HEK293 (cell line): ENCODE results near the gene PRPS2.

Experiments
- CTCF ChIA-PET: fragments of 350-600 bp; formaldehyde crosslinking; extraction: SDS; loops from one replicate; lab custom pipeline; 2021; ENCODE audit warnings: antibody characterized with exemption; lab: Yijun Ruan, JAX
- POLR2A ChIA-PET: fragments of 300-600 bp; formaldehyde crosslinking; extraction: SDS; loops from one replicate; lab custom pipeline; 2020; ENCODE audit warnings: antibody characterized with exemption, inconsistent platforms; lab: Yijun Ruan, JAX
- H3K27ac ChIP-seq: fragments of 200-500 bp; sonication (Bioruptor generic); 2 replicates; pipeline ENCODE4 v1.5.1; 2014; ENCODE audit warnings: low read depth, low read length, control low read depth, inconsistent platforms; ENCODE audit errors: extremely low read depth
- H3K36me3 ChIP-seq, 2 experiments: fragments of 200-500 bp in 1 of 2; sonication (Bioruptor generic) in 1 of 2; 1 replicate in 1 of 2; 2 replicates in 1 of 2; pipeline ENCODE4 v1.5.1; 2014 to 2017; ENCODE audit warnings: inconsistent platforms in 2 of 2, low read length in 2 of 2; ENCODE audit not compliant: control insufficient read depth in 2 of 2, insufficient read depth in 1 of 2
- H3K4me1 ChIP-seq: fragments of 200-500 bp; sonication (Bioruptor generic); 2 replicates; pipeline ENCODE4 v1.5.1; 2014; ENCODE audit warnings: mild to moderate bottlenecking, low read length, inconsistent platforms; ENCODE audit not compliant: control insufficient read depth, insufficient read depth
- H3K4me3 ChIP-seq: 2 replicates; pipeline ENCODE4 v1.5.1; 2011; ENCODE audit warnings: low read depth, mild to moderate bottlenecking, control low read depth, low read length, moderate library complexity
- H3K9me3 ChIP-seq: fragments of 200-500 bp; sonication (Bioruptor generic); 2 replicates; pipeline ENCODE4 v1.5.1; 2014; ENCODE audit warnings: low read depth, low read length, inconsistent platforms; ENCODE audit not compliant: control insufficient read depth, insufficient read depth
- KLF10 ChIP-seq: fragments of 450-650 bp; IDR thresholded peaks from 2 replicates; pipeline ENCODE4 v1.5.1; 2018; ENCODE audit warnings: missing biosample characterization, mild to moderate bottlenecking, missing genetic modification characterization
- ZBTB17 ChIP-seq: fragments of 450-650 bp; formaldehyde crosslinking; IDR thresholded peaks from 2 replicates; pipeline ENCODE4 v1.5.1; 2016; ENCODE audit warnings: missing biosample characterization, missing genetic modification characterization
- ZFP37 ChIP-seq: fragments of 450-650 bp; formaldehyde crosslinking; IDR thresholded peaks from 2 replicates; pipeline ENCODE4 v1.5.1; 2016; ENCODE audit warnings: missing biosample characterization, missing genetic modification characterization
- ZNF133 ChIP-seq: fragments of 450-650 bp; formaldehyde crosslinking; IDR thresholded peaks from 2 replicates; pipeline ENCODE4 v1.5.1; 2016; ENCODE audit warnings: missing biosample characterization, missing genetic modification characterization
- ZNF146 ChIP-seq: fragments of 450-650 bp; formaldehyde crosslinking; IDR thresholded peaks from 2 replicates; pipeline ENCODE4 v1.5.1; 2016; ENCODE audit warnings: missing biosample characterization, missing genetic modification characterization
- ZNF155 ChIP-seq: fragments of 450-650 bp; formaldehyde crosslinking; IDR thresholded peaks from 2 replicates; pipeline ENCODE4 v1.5.1; 2016; ENCODE audit warnings: missing biosample characterization, missing genetic modification characterization
- ZNF214 ChIP-seq: fragments of 450-650 bp; formaldehyde crosslinking; IDR thresholded peaks from 2 replicates; pipeline ENCODE4 v1.5.1; 2017; ENCODE audit warnings: missing biosample characterization, mild to moderate bottlenecking, missing genetic modification characterization, borderline replicate concordance
- ZNF221 ChIP-seq: fragments of 450-650 bp; formaldehyde crosslinking; IDR thresholded peaks from 2 replicates; pipeline ENCODE4 v1.5.1; 2017; ENCODE audit warnings: missing biosample characterization, missing genetic modification characterization, borderline replicate concordance
- ZNF274 ChIP-seq, 2 experiments: fragments of 200-500 bp in 1 of 2; fragments of 450-650 bp in 1 of 2; sonication (Bioruptor generic) in 1 of 2; formaldehyde crosslinking in 1 of 2; IDR thresholded peaks; 2 replicates each; pipeline versions ENCODE4 v1.5.1 to v1.6.1; 2014 to 2016; ENCODE audit warnings: borderline replicate concordance in 1 of 2, inconsistent platforms in 1 of 2, low read length in 1 of 2, missing biosample characterization in 1 of 2, missing genetic modification characterization in 1 of 2
- ZNF311 ChIP-seq: fragments of 450-650 bp; formaldehyde crosslinking; IDR thresholded peaks from 2 replicates; pipeline ENCODE4 v1.5.1; 2017; ENCODE audit warnings: missing biosample characterization, missing genetic modification characterization, borderline replicate concordance
- ZNF324 ChIP-seq: fragments of 450-650 bp; formaldehyde crosslinking; IDR thresholded peaks from 2 replicates; pipeline ENCODE4 v1.5.1; 2016; ENCODE audit warnings: missing biosample characterization, missing genetic modification characterization
- ZNF366 ChIP-seq: fragments of 450-650 bp; formaldehyde crosslinking; conservative IDR thresholded peaks from 2 replicates; pipeline ENCODE4 v1.5.1; 2016; ENCODE audit warnings: missing biosample characterization, missing genetic modification characterization
- ZNF391 ChIP-seq: fragments of 450-650 bp; formaldehyde crosslinking; IDR thresholded peaks from 2 replicates; pipeline ENCODE4 v1.5.1; 2016; ENCODE audit warnings: low read depth, missing biosample characterization, missing genetic modification characterization, borderline replicate concordance
- ZNF423 ChIP-seq: fragments of 450-650 bp; formaldehyde crosslinking; IDR thresholded peaks from 2 replicates; pipeline ENCODE4 v1.5.1; 2016; ENCODE audit warnings: missing biosample characterization, missing genetic modification characterization
- ZNF513 ChIP-seq: fragments of 450-650 bp; IDR thresholded peaks from 2 replicates; pipeline ENCODE4 v1.5.1; 2018; ENCODE audit warnings: missing biosample characterization, missing genetic modification characterization
- ZNF670 ChIP-seq: fragments of 450-650 bp; formaldehyde crosslinking; IDR thresholded peaks from 2 replicates; pipeline ENCODE4 v1.5.1; 2016; ENCODE audit warnings: missing biosample characterization, missing genetic modification characterization, low read depth
- ZSCAN16 ChIP-seq: fragments of 450-650 bp; formaldehyde crosslinking; IDR thresholded peaks from 2 replicates; pipeline ENCODE4 v1.5.1; 2016; ENCODE audit warnings: missing biosample characterization, missing genetic modification characterization
- ZSCAN18 ChIP-seq: fragments of 450-650 bp; formaldehyde crosslinking; IDR thresholded peaks from 2 replicates; pipeline ENCODE4 v1.5.1; 2016; ENCODE audit warnings: missing biosample characterization, missing genetic modification characterization
- ZSCAN30 ChIP-seq: fragments of 450-650 bp; IDR thresholded peaks from 2 replicates; pipeline ENCODE4 v1.5.1; 2018; ENCODE audit warnings: missing biosample characterization, mild to moderate bottlenecking, missing genetic modification characterization, moderate library complexity
- TF ChIP-seq, protein P1 (sequence below): fragments of 450-650 bp; formaldehyde crosslinking; IDR thresholded peaks from 2 replicates; pipeline ENCODE4 v1.5.1; 2016; ENCODE audit warnings: missing biosample characterization, missing genetic modification characterization
- TF ChIP-seq, protein P2 (sequence below): fragments of 450-650 bp; formaldehyde crosslinking; IDR thresholded peaks from 2 replicates; pipeline ENCODE4 v1.5.1; 2016; ENCODE audit warnings: missing biosample characterization, missing genetic modification characterization

Gene PRPS2

GRCh38 chrX:12789976-12790375 is 1.2 kb upstream of the PRPS2 start:
- TF ChIP-seq ZNF513 (no peak), ZNF324 (tag by site-specific recombination) (no peak), ZNF311 (tag by site-specific recombination) (no peak), ZNF155 (tag by site-specific recombination) (no peak), ZNF133 (tag by site-specific recombination) (no peak), ZNF221 (tag by site-specific recombination) (no peak), ZFP37 (no peak), ZNF274 (IDR thresholded peaks at IDR 0.05; ENCODE audit: low read length) (no peak), ZNF274 (tag by site-specific recombination; IDR thresholded peaks at IDR 0.05; ENCODE audit: borderline replicate concordance) (no peak), ZNF214 (no peak)
- TF ChIP-seq, protein P1, sequence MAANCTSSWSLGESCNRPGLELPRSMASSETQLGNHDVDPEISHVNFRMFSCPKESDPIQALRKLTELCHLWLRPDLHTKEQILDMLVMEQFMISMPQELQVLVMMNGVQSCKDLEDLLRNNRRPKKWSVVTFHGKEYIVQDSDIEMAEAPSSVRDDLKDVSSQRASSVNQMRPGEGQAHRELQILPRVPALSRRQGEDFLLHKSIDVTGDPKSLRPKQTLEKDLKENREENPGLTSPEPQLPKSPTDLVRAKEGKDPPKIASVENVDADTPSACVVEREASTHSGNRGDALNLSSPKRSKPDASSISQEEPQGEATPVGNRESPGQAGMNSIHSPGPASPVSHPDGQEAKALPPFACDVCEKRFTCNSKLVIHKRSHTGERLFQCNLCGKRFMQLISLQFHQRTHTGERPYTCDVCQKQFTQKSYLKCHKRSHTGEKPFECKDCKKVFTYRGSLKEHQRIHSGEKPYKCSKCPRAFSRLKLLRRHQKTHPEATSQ (tag by site-specific recombination) = no peak
- ChIA-PET CTCF (no interaction called here), POLR2A (no interaction called here)
- Histone ChIP-seq H3K4me1 (no peaks in the 10 kb centered on the region), H3K4me3 (no peak overlapping the region), H3K27ac (no peak overlapping the region), H3K36me3 (peaks cover 0 to 9% of the 10 kb centered on the region in 2 experiments; a peak in 1 of 3 replicates), H3K9me3 (no peaks in the 10 kb centered on the region)

DNA sequence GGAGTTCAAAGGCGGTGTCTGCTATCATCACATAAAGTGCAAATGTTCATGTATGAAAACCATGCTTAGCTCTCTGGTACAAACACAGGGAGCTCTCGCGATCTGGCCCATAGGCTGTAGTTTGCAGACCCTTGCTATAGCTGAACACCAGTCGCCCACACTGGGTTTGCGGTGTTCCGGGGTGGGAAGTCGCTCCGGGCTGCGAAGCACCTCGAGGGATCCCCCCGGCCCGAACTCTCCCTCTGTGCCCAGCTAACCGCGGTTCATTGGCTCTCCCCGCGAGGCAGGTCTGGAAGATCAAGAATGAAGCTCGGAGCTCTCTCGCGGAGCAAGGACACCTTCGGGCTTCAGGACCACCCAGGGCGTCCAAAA is 341 bp upstream of the PRPS2 start:
- POLR2A ChIA-PET = interaction anchor here (0.5 to 1.8 kb wide), 11 partner anchors 10 to 944 kb away, joined by 3 to 15 read pairs (median 6); partner anchors contain the start of genes OFD1 and TRAPPC2
- H3K36me3 ChIP-seq = peaks cover 0 to 15% of the 10 kb centered on the region in 2 experiments
- peak overlapping the region; percentile 77 for H3K4me3 ChIP-seq
- H3K27ac ChIP-seq = peak overlapping the region; percentile 8; the same call in 1 of the 2 replicates
- CTCF ChIA-PET = interaction anchor here (1.0 to 1.2 kb wide), 3 partner anchors 12 to 20 kb away, joined by 3 to 9 read pairs (median 8); no protein-coding TSS in a partner anchor
- no peaks in the 10 kb centered on the region for H3K9me3 ChIP-seq
- no peaks in the 10 kb centered on the region for H3K4me1 ChIP-seq
- TF ChIP-seq ZNF423 (no peak), ZNF391 (tag by site-specific recombination) (no peak), ZNF366 (no peak), ZBTB17 (peak; percentile 46)
- TF ChIP-seq, protein P2, sequence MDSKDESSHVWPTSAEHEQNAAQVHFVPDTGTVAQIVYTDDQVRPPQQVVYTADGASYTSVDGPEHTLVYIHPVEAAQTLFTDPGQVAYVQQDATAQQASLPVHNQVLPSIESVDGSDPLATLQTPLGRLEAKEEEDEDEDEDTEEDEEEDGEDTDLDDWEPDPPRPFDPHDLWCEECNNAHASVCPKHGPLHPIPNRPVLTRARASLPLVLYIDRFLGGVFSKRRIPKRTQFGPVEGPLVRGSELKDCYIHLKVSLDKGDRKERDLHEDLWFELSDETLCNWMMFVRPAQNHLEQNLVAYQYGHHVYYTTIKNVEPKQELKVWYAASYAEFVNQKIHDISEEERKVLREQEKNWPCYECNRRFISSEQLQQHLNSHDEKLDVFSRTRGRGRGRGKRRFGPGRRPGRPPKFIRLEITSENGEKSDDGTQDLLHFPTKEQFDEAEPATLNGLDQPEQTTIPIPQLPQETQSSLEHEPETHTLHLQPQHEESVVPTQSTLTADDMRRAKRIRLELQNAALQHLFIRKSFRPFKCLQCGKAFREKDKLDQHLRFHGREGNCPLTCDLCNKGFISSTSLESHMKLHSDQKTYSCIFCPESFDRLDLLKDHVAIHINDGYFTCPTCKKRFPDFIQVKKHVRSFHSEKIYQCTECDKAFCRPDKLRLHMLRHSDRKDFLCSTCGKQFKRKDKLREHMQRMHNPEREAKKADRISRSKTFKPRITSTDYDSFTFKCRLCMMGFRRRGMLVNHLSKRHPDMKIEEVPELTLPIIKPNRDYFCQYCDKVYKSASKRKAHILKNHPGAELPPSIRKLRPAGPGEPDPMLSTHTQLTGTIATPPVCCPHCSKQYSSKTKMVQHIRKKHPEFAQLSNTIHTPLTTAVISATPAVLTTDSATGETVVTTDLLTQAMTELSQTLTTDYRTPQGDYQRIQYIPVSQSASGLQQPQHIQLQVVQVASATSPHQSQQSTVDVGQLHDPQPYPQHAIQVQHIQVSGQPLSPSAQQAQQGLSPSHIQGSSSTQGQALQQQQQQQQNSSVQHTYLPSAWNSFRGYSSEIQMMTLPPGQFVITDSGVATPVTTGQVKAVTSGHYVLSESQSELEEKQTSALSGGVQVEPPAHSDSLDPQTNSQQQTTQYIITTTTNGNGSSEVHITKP (tag by site-specific recombination) = no peak

DNA sequence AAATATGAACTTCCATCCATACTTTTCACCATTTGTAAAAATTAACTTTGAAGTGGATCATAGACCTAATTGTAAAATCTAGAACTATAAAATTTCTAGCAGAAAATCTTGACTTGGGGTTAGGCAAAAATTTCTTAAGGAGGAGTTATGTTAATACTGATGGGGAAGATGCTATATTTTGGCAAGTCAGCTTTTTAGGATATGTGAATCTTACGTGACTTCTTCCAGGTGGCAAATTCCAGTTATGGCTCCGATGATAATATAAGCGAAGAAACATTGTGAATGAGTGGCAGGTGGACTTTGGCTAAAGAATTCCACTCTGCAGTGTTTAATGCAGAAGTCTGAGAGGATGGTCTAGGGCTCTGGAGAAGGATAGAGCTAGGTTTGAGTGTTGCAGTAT is 1.5 kb downstream of the PRPS2 start:
- CTCF ChIA-PET = interaction anchor here (0.9 to 3.0 kb wide), 3 partner anchors 11 to 22 kb away, joined by 3 to 29 read pairs (median 6); no protein-coding TSS in a partner anchor
- TF ChIP-seq ZSCAN18 (tag by site-specific recombination) (no peak), KLF10 (tag by site-specific recombination) (no peak), ZSCAN16 (tag by site-specific recombination) (no peak), ZNF670 (no peak), ZSCAN30 (tag by site-specific recombination) (no peak), ZNF146 (tag by site-specific recombination) (no peak)
- TF ChIP-seq, protein P1 (tag by site-specific recombination) = no peak

More for the DNA sequence above, 1.5 kb downstream of the PRPS2 start:
- no peaks in the 10 kb centered on the region for H3K9me3 ChIP-seq
- H3K27ac ChIP-seq = no peak overlapping the region
- H3K36me3 ChIP-seq = peaks cover 0 to 15% of the 10 kb centered on the region in 2 experiments
- POLR2A ChIA-PET = no interaction called here
- no peaks in the 10 kb centered on the region for H3K4me1 ChIP-seq
- H3K4me3 ChIP-seq = peak overlapping the region; percentile 77
